Pancreas (tissue), 10 donors: ENCODE data around the gene FDPS. TPM values are rescaled to one million over a fixed set of nuclear protein-coding genes. Genes with fewer than 3 reads are reported as not detected.

Experiments used
- ATAC-seq, 4 donors: fragments of 200-7000 bp; cut with Tn5 transposase; one replicate each; pipeline versions ENCODE4 v1.8.0 to v1.9.1; 2020; ENCODE audit warnings: mild to moderate bottlenecking in 4 of 4, moderate library complexity in 4 of 4
- DNase-seq, 6 donors: peaks; one replicate each; pipeline ENCODE4 v3.0.0-alpha.2; 2020
- FAIRE-seq: peaks from 2 replicates; lab custom pipeline; 2012; peaks lifted over from hg19 to GRCh38; lab: Jason Lieb, UNC
- H3K27ac ChIP-seq, 4 donors: fragments of 200-600 bp; sonication (generic); 1 replicate in 3 of 4; 2 replicates in 1 of 4; pipeline versions ENCODE4 v1.5.0 to v1.8.0; 2020
- H3K27me3 ChIP-seq, 4 donors: fragments of 200-600 bp; one replicate each; pipeline ENCODE4 v1.8.0; 2021
- H3K36me3 ChIP-seq, 3 donors: fragments of 200-600 bp; sonication (generic) in 1 of 3; one replicate each; pipeline versions ENCODE4 v1.5.0 to v1.8.0; 2020 to 2021
- H3K4me1 ChIP-seq, 3 donors: fragments of 200-600 bp; one replicate each; pipeline ENCODE4 v1.8.0; 2021
- H3K4me3 ChIP-seq, 4 donors: fragments of 200-600 bp; sonication (generic) in 2 of 4; one replicate each; pipeline versions ENCODE4 v1.5.0 to v1.8.0; 2020 to 2021
- H3K9me3 ChIP-seq, 4 donors: fragments of 200-600 bp; one replicate each; pipeline ENCODE4 v1.8.0; 2021
- WGBS, 2 donors: extraction: QIAGEN DNeasy Blood & Tissue Kit; methylation state at CpG; one replicate each; pipeline ENCODE4 v1.1.7; 2013; 5-methylcytosine and 5-hydroxymethylcytosine counted together
- intact Hi-C, 3 donors: fragments of 100-400 bp; cut with DNase I; formaldehyde crosslinking; loops; one replicate each; pipeline versions ENCODE4 v1.11.1 to v1.14.2; 2022
- polyA plus RNA-seq, 2 donors: library from polyadenylated mRNA; stranded (reverse); fragments of 200-250 nt; gene quantifications; one replicate each; pipeline ENCODE4 v1.2.3, GENCODE V29; 2013
- total RNA-seq, 6 donors: library from RNA; stranded (reverse); fragmentation: NEBNext Ultra II Directional in 4 of 6; extraction: Animal tissue kit (Norgen Biotek cat#: 25700) in 4 of 6; gene quantifications; one replicate each; pipeline versions ENCODE4 v1.2.1 to v1.2.4, GENCODE V29; 2021 to 2023
- TF ChIP-seq, protein P1 (sequence below), 4 donors: fragments of 200-600 bp; sonication (generic) in 3 of 4; IDR thresholded peaks; one replicate each; pipeline versions ENCODE4 v1.5.0 to v1.8.0; 2021; ENCODE audit warnings: antibody characterized with exemption in 4 of 4
- donor health status: healthy with polysubstance abuse.
- donor health status: DM: no; HTN: no; CAD: no; lungs with moderate emphysema.
- donor health status: DM: no; HTN: no; CAD: no.
- donor health status: control.
- donor health status: control.
- donor health status: Bipolar disorder and iron deficiency.
- donor health status: DM: yes; HTN: yes; CAD: no.
- donor health status: DM: no; HTN: no; CAD: no.
- donor health status: DM: no; HTN: no; CAD: no.
- donor health status: DM: yes; HTN: yes; CAD: no.

Gene FDPS
- total and polyA plus RNA-seq, 8 donors = 48.7 to 151 (median 70.7) TPM

DNA sequence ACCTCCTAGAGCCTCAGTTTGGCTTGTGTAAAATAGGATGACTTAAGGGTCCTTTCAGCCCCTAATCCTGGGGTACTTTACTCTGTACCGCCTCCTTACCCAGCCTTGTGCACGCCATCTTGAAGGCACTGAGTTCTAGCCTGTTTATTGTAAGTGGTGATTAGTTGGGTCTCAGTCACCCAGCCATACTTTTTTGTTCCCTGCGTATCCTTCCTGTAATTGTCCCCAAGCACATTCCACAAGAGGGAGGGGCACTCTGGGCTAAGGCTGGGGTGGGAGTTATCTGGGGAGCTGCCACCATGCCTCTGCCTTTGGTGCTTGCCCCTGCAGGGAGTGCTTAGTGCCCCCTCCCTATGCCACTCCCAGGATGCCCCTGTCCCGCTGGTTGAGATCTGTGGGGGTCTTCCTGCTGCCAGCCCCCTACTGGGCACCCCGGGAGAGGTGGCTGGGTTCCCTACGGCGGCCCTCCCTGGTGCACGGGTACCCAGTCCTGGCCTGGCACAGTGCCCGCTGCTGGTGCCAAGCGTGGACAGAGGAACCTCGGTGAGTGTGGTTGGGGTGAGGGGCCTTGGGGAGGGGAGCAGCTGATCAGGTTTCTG lies 856 bp downstream of the FDPS start:
- H3K9me3 ChIP-seq = no peaks in the 10 kb centered on the region
- no peaks in the 10 kb centered on the region for H3K27me3 ChIP-seq
- ATAC-seq = peak in 3 of 4 donors; percentile 4 to 8 (median 5)
- intact Hi-C loops = loop anchor here in 1 of 3 donors (5.0 kb wide), 1 partner anchor 32 kb away; the partner anchor contains the start of gene HCN3
- H3K4me3 ChIP-seq = peak overlapping the region; percentile 50 to 95 (median 82)
- TF ChIP-seq, protein P1, sequence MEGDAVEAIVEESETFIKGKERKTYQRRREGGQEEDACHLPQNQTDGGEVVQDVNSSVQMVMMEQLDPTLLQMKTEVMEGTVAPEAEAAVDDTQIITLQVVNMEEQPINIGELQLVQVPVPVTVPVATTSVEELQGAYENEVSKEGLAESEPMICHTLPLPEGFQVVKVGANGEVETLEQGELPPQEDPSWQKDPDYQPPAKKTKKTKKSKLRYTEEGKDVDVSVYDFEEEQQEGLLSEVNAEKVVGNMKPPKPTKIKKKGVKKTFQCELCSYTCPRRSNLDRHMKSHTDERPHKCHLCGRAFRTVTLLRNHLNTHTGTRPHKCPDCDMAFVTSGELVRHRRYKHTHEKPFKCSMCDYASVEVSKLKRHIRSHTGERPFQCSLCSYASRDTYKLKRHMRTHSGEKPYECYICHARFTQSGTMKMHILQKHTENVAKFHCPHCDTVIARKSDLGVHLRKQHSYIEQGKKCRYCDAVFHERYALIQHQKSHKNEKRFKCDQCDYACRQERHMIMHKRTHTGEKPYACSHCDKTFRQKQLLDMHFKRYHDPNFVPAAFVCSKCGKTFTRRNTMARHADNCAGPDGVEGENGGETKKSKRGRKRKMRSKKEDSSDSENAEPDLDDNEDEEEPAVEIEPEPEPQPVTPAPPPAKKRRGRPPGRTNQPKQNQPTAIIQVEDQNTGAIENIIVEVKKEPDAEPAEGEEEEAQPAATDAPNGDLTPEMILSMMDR (IDR thresholded peaks at IDR 0.05) = no peak
- no peak for FAIRE-seq
- peaks cover 0 to 7% (median 0%) of the 10 kb centered on the region in 3 donors for H3K4me1 ChIP-seq
- WGBS, 2 donors = 0 to 1% methylated on average over 11 of the region's 11 CpGs
- peak overlapping the region; percentile 76 to 90 (median 82) for H3K27ac ChIP-seq
- DNase-seq = peak; percentile 35 to 89 (median 68)
- H3K36me3 ChIP-seq = no peaks in the 10 kb centered on the region

- H3K9me3 ChIP-seq = no peaks in the 10 kb centered on the region
- H3K4me3 ChIP-seq = no peak overlapping the region
- no peak for ATAC-seq
- DNase-seq = no peak
- H3K27me3 ChIP-seq = no peaks in the 10 kb centered on the region
- peaks cover 0 to 7% (median 0%) of the 10 kb centered on the region in 3 donors for H3K4me1 ChIP-seq
- WGBS, 2 donors = 82 to 88% methylated on average over 8 of the region's 8 CpGs
- TF ChIP-seq, protein P1 (IDR thresholded peaks at IDR 0.05) = no peak
- H3K36me3 ChIP-seq = no peaks in the 10 kb centered on the region
- no peak overlapping the region for H3K27ac ChIP-seq
- no peak for FAIRE-seq
- intact Hi-C loops = loop anchor here in 1 of 3 donors (5.0 kb wide), 1 partner anchor 36 kb away; the partner anchor contains the start of gene HCN3
These were observed 4.6 kb downstream of the FDPS start for GRCh38 chr1:155313261-155313660.

GRCh38 chr1:155316922-155317321 lies 8.3 kb downstream of the FDPS start:
- DNase-seq (no peak), ATAC-seq (no peak), FAIRE-seq (no peak)
- WGBS, 2 donors = 89 to 90% methylated on average over 3 of the region's 3 CpGs
- Histone ChIP-seq H3K27me3 (no peaks in the 10 kb centered on the region), H3K4me1 (no peaks in the 10 kb centered on the region), H3K9me3 (no peaks in the 10 kb centered on the region), H3K36me3 (no peaks in the 10 kb centered on the region), H3K4me3 (no peak overlapping the region), H3K27ac (no peak overlapping the region)
- intact Hi-C loops = no loop called here
- TF ChIP-seq, protein P1 (IDR thresholded peaks at IDR 0.05) = no peak

DNA sequence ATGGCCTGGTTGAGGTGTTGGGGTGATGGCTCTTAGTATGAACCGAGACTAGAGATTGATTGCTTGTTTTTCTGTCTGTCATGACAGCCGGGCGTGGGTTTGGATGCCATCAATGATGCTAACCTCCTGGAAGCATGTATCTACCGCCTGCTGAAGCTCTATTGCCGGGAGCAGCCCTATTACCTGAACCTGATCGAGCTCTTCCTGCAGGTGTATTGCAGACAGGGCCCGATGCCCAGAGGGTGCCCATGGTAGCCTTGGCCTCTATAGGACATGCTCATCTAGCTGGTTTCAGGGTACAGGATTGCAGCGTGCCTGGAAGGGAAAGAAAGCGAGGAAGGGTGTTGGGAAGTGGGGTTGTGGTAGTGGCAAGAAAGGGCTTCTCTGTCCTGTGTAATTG lies 9.4 kb downstream of the FDPS start:
- intact Hi-C loops = no loop called here
- H3K27ac ChIP-seq = no peak overlapping the region
- no peak overlapping the region for H3K4me3 ChIP-seq
- peaks cover 0 to 7% (median 0%) of the 10 kb centered on the region in 3 donors for H3K4me1 ChIP-seq
- 92 to 94% methylated on average over 9 of the region's 9 CpGs for WGBS, 2 donors
- H3K9me3 ChIP-seq = no peaks in the 10 kb centered on the region
- ATAC-seq (no peak), DNase-seq (no peak), FAIRE-seq (no peak)
- no peaks in the 10 kb centered on the region for H3K27me3 ChIP-seq
- TF ChIP-seq, protein P1 (IDR thresholded peaks at IDR 0.05) = no peak
- no peaks in the 10 kb centered on the region for H3K36me3 ChIP-seq

DNA sequence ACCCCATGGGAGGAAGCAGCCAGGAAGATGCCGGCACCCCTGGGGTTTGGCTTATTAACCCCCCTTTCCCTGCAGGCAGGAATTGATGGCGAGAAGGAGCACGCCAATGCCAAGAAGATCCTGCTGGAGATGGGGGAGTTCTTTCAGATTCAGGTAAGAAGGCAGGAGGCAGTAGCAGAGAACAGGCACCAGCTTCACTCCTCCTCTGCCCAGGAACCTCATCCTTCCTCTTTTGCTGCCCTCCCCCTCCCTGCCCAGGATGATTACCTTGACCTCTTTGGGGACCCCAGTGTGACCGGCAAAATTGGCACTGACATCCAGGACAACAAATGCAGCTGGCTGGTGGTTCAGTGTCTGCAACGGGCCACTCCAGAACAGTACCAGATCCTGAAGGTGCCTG lies 10.9 kb downstream of the FDPS start:
- Histone ChIP-seq H3K4me3 (no peak overlapping the region), H3K27ac (no peak overlapping the region), H3K4me1 (peaks cover 0 to 7% (median 0%) of the 10 kb centered on the region in 3 donors), H3K36me3 (no peaks in the 10 kb centered on the region), H3K27me3 (no peaks in the 10 kb centered on the region), H3K9me3 (no peaks in the 10 kb centered on the region)
- ATAC-seq (no peak), FAIRE-seq (no peak), DNase-seq (no peak)
- intact Hi-C loops = no loop called here
- 73 to 82% methylated on average over 5 of the region's 5 CpGs for WGBS, 2 donors
- TF ChIP-seq, protein P1 (IDR thresholded peaks at IDR 0.05) = no peak
